Prostate gland (tissue), 2 donors: ENCODE results near the gene TRIM28.

Experiments
- POLR2A ChIP-seq: fragments of 450-650 bp; IDR thresholded peaks from one replicate; pipeline ENCODE4 v1.6.1; 2016; ENCODE audit warnings: antibody characterized with exemption, mild to moderate bottlenecking
- POLR2AphosphoS5 ChIP-seq: sonication (generic); formaldehyde crosslinking; IDR thresholded peaks from one replicate; pipeline ENCODE4 v1.6.1; 2017; ENCODE audit warnings: antibody characterized with exemption
- TF ChIP-seq, protein P1 (sequence below), 4 experiments: fragments of 200-600 bp in 2 of 4; fragments of 450-650 bp in 2 of 4; sonication (generic) in 2 of 4; IDR thresholded peaks; 1 replicate in 3 of 4; 2 replicates in 1 of 4; pipeline ENCODE4 v1.5.1; 2016 to 2019; ENCODE audit warnings: antibody characterized with exemption in 4 of 4, mild to moderate bottlenecking in 2 of 4, moderate library complexity in 2 of 4

- TF ChIP-seq, protein P1, sequence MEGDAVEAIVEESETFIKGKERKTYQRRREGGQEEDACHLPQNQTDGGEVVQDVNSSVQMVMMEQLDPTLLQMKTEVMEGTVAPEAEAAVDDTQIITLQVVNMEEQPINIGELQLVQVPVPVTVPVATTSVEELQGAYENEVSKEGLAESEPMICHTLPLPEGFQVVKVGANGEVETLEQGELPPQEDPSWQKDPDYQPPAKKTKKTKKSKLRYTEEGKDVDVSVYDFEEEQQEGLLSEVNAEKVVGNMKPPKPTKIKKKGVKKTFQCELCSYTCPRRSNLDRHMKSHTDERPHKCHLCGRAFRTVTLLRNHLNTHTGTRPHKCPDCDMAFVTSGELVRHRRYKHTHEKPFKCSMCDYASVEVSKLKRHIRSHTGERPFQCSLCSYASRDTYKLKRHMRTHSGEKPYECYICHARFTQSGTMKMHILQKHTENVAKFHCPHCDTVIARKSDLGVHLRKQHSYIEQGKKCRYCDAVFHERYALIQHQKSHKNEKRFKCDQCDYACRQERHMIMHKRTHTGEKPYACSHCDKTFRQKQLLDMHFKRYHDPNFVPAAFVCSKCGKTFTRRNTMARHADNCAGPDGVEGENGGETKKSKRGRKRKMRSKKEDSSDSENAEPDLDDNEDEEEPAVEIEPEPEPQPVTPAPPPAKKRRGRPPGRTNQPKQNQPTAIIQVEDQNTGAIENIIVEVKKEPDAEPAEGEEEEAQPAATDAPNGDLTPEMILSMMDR (IDR thresholded peaks at IDR 0.05): no peak
- TF ChIP-seq POLR2AphosphoS5 (no peak), POLR2A (no peak)
These were observed 8.0 kb downstream of the TRIM28 start for GRCh38 chr19:58551577-58552471.
